Ovary (tissue), 3 donors: Measurements from ENCODE around the gene EYS.

Source experiments
- CTCF ChIP-seq, 3 donors: fragments of 450-650 bp in 2 of 3; fragments of 200-600 bp in 1 of 3; IDR thresholded peaks; one replicate each; pipeline versions ENCODE4 v1.5.1 to v1.8.0; 2016 to 2022; ENCODE audit warnings: antibody characterized with exemption in 3 of 3, mild to moderate bottlenecking in 1 of 3
- EP300 ChIP-seq: sonication (generic); formaldehyde crosslinking; IDR thresholded peaks from one replicate; pipeline ENCODE4 v1.6.1; 2017; ENCODE audit warnings: antibody characterized with exemption
- donor health status: DM: no; HTN: no; CAD: no.

GRCh38 chr6:64034910-64035655, 1671.9 kb downstream of the EYS start:
- TF ChIP-seq EP300 (no peak), CTCF (IDR thresholded peaks at IDR 0.05) (no peak)
